Rectal smooth muscle tissue (tissue), 1 donor: ENCODE data around the gene TMED10.
"Not testable (repeated sequence)": the region's sequence is repeated elsewhere in the genome, so short reads cannot be mapped to it uniquely, and the experiment has no call there.

Source experiments
- H3K27ac ChIP-seq: one replicate; pipeline ENCODE4 v1.7.0; 2013; ENCODE audit warnings: low read depth, low read length, inconsistent platforms
- H3K27me3 ChIP-seq: one replicate; pipeline ENCODE4 v1.7.0; 2013; ENCODE audit warnings: low read length; ENCODE audit not compliant: control insufficient read depth, insufficient read depth
- H3K36me3 ChIP-seq: one replicate; pipeline ENCODE4 v1.7.0; 2013; ENCODE audit warnings: low read length; ENCODE audit not compliant: control insufficient read depth, insufficient read depth
- H3K4me1 ChIP-seq: one replicate; pipeline ENCODE4 v1.7.0; 2013; ENCODE audit warnings: low read length; ENCODE audit not compliant: control insufficient read depth, insufficient read depth
- H3K4me3 ChIP-seq: one replicate; pipeline ENCODE4 v1.7.0; 2013; ENCODE audit warnings: low read length
- H3K9ac ChIP-seq: one replicate; pipeline ENCODE4 v1.7.0; 2013; ENCODE audit warnings: low read length

The TMED10 gene

GRCh38 chr14:75132382-75133086 lies 43.9 kb downstream of the TMED10 start:
- H3K27me3 ChIP-seq = no peaks in the 10 kb centered on the region
- H3K27ac ChIP-seq = no peak overlapping the region
- H3K9ac ChIP-seq = no peak overlapping the region
- peaks cover 8% of the 10 kb centered on the region for H3K36me3 ChIP-seq
- H3K4me1 ChIP-seq = peaks cover 6% of the 10 kb centered on the region
- H3K4me3 ChIP-seq = no peak overlapping the region

- H3K27ac ChIP-seq = no peak overlapping the region
- no peaks in the 10 kb centered on the region for H3K27me3 ChIP-seq
- H3K4me1 ChIP-seq = peaks cover 14% of the 10 kb centered on the region
- H3K4me3 ChIP-seq = no peak overlapping the region
- peaks cover 6% of the 10 kb centered on the region for H3K36me3 ChIP-seq
- H3K9ac ChIP-seq = no peak overlapping the region
Measured at GRCh38 chr14:75128596-75128990, 47.8 kb downstream of the TMED10 start.

- Histone ChIP-seq H3K4me3 (peak overlapping the region; percentile 73), H3K4me1 (peaks cover 14% of the 10 kb centered on the region), H3K36me3 (peaks cover 6% of the 10 kb centered on the region), H3K27ac (no peak overlapping the region), H3K27me3 (no peaks in the 10 kb centered on the region), H3K9ac (peak overlapping the region; percentile 39)
Measured at GRCh38 chr14:75127903-75128595, 48.4 kb downstream of the TMED10 start.

GRCh38 chr14:75127474-75127820 lies 49.0 kb downstream of the TMED10 start:
- Histone ChIP-seq H3K4me3 (peak overlapping the region; percentile 73), H3K9ac (peak overlapping the region; percentile 39), H3K4me1 (peaks cover 14% of the 10 kb centered on the region), H3K27ac (peak overlapping the region; percentile 91)
- H3K36me3 ChIP-seq, H3K27me3 ChIP-seq: not testable (repeated sequence)

GRCh38 chr14:75126679-75127473 lies 49.5 kb downstream of the TMED10 start, which contains the start of gene NEK9:
Gene NEK9, minus strand, starts transcription at chr14:75127048. Its CDS starts 127 bp downstream, at chr14:75126921.
- peak within 1 kb of the TSS; percentile 73 for H3K4me3 ChIP-seq
- peaks cover 14% of the 10 kb centered on the region for H3K4me1 ChIP-seq
- no peaks in the 10 kb centered on the region for H3K27me3 ChIP-seq
- peak within 1 kb of the TSS; percentile 39 for H3K9ac ChIP-seq
- peaks cover 2% of the 10 kb centered on the region for H3K36me3 ChIP-seq
- H3K27ac ChIP-seq = peak within 1 kb of the TSS; percentile 91

- Histone ChIP-seq H3K4me3 (peak overlapping the region; percentile 73), H3K4me1 (peaks cover 14% of the 10 kb centered on the region), H3K27me3 (no peaks in the 10 kb centered on the region), H3K27ac (peak overlapping the region; percentile 91), H3K9ac (peak overlapping the region; percentile 39), H3K36me3 (no peaks in the 10 kb centered on the region)
Measured at GRCh38 chr14:75126121-75126544, 50.3 kb downstream of the TMED10 start.

- Histone ChIP-seq H3K9ac (no peak overlapping the region), H3K4me1 (peaks cover 14% of the 10 kb centered on the region), H3K27me3 (no peaks in the 10 kb centered on the region), H3K27ac (peak overlapping the region; percentile 91), H3K4me3 (no peak overlapping the region), H3K36me3 (no peaks in the 10 kb centered on the region)
Measured at GRCh38 chr14:75125617-75126016, 50.8 kb downstream of the TMED10 start.

- H3K27me3 ChIP-seq = no peaks in the 10 kb centered on the region
- H3K27ac ChIP-seq = no peak overlapping the region
- no peak overlapping the region for H3K4me3 ChIP-seq
- peaks cover 14% of the 10 kb centered on the region for H3K4me1 ChIP-seq
- H3K36me3 ChIP-seq = no peaks in the 10 kb centered on the region
- H3K9ac ChIP-seq = no peak overlapping the region
Measured at GRCh38 chr14:75123991-75124390, 52.4 kb downstream of the TMED10 start.

GRCh38 chr14:75121552-75121951 lies 54.9 kb downstream of the TMED10 start:
- Histone ChIP-seq H3K27me3 (no peaks in the 10 kb centered on the region), H3K4me1 (peaks cover 8% of the 10 kb centered on the region), H3K36me3 (peaks cover 7% of the 10 kb centered on the region), H3K4me3 (no peak overlapping the region), H3K27ac (no peak overlapping the region), H3K9ac (no peak overlapping the region)

GRCh38 chr14:75120541-75121291 lies 55.7 kb downstream of the TMED10 start:
- no peak overlapping the region for H3K4me3 ChIP-seq
- H3K27me3 ChIP-seq = no peaks in the 10 kb centered on the region
- H3K36me3 ChIP-seq = peaks cover 12% of the 10 kb centered on the region
- H3K9ac ChIP-seq = no peak overlapping the region
- no peak overlapping the region for H3K27ac ChIP-seq
- peaks cover 3% of the 10 kb centered on the region for H3K4me1 ChIP-seq

- no peak overlapping the region for H3K9ac ChIP-seq
- H3K4me3 ChIP-seq = no peak overlapping the region
- H3K4me1 ChIP-seq = no peaks in the 10 kb centered on the region
- no peaks in the 10 kb centered on the region for H3K27me3 ChIP-seq
- peaks cover 14% of the 10 kb centered on the region for H3K36me3 ChIP-seq
- H3K27ac ChIP-seq = no peak overlapping the region
Measured at GRCh38 chr14:75119056-75119455, 57.4 kb downstream of the TMED10 start.
